GM12874 (cell line): ENCODE results near the gene DHX30.

Experiments used
- TF ChIP-seq, protein P1 (sequence below): IDR thresholded peaks from 2 replicates; pipeline ENCODE4 v1.5.1; 2011; ENCODE audit warnings: low read depth, mild to moderate bottlenecking, control low read depth, low read length, moderate library complexity; ENCODE audit not compliant: insufficient read depth

The DHX30 gene, protein sequence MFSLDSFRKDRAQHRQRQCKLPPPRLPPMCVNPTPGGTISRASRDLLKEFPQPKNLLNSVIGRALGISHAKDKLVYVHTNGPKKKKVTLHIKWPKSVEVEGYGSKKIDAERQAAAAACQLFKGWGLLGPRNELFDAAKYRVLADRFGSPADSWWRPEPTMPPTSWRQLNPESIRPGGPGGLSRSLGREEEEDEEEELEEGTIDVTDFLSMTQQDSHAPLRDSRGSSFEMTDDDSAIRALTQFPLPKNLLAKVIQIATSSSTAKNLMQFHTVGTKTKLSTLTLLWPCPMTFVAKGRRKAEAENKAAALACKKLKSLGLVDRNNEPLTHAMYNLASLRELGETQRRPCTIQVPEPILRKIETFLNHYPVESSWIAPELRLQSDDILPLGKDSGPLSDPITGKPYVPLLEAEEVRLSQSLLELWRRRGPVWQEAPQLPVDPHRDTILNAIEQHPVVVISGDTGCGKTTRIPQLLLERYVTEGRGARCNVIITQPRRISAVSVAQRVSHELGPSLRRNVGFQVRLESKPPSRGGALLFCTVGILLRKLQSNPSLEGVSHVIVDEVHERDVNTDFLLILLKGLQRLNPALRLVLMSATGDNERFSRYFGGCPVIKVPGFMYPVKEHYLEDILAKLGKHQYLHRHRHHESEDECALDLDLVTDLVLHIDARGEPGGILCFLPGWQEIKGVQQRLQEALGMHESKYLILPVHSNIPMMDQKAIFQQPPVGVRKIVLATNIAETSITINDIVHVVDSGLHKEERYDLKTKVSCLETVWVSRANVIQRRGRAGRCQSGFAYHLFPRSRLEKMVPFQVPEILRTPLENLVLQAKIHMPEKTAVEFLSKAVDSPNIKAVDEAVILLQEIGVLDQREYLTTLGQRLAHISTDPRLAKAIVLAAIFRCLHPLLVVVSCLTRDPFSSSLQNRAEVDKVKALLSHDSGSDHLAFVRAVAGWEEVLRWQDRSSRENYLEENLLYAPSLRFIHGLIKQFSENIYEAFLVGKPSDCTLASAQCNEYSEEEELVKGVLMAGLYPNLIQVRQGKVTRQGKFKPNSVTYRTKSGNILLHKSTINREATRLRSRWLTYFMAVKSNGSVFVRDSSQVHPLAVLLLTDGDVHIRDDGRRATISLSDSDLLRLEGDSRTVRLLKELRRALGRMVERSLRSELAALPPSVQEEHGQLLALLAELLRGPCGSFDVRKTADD

DNA sequence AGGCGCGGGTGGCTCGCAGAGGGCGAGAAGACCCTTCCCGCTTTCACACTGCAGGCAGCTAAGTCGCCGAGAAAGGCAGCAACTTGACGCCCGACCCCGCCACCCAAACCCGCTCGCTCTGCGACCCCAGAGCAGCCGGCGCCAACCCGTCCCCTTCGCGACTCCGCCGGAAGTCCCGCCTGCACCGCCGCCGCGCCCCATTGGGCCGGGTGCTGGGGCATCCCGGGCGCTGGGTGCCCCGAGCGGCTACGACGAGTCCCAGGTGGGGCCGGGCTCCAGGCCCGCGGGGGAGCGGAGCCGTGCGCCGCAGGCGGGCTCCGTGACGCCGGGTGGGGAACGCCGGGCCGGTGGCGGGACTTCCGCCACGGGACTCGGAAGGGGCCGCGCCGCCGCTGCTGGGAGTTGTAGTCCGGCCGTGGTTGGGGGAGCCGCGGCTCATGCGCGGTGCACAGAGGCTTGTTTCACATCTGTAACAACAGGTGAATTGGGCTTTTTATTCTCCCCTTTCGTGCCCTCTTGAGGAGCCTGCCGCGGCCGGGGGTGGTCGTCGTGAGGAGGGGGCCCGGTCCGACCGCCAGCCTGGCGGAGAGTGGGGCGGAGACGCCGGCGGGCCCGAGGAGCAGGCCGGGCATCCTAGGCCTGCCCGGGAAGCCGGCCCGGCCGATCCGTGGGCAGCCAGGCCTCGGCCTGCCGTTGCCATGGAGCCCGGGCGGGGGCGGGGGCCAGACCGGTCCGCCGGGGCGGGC lies at the start of gene DHX30:
DHX30 (plus strand) TSS at position 405 of the 746 bp plus-strand sequence. CDS start 7,546 bp downstream, outside the sequence.
- TF ChIP-seq, protein P1, sequence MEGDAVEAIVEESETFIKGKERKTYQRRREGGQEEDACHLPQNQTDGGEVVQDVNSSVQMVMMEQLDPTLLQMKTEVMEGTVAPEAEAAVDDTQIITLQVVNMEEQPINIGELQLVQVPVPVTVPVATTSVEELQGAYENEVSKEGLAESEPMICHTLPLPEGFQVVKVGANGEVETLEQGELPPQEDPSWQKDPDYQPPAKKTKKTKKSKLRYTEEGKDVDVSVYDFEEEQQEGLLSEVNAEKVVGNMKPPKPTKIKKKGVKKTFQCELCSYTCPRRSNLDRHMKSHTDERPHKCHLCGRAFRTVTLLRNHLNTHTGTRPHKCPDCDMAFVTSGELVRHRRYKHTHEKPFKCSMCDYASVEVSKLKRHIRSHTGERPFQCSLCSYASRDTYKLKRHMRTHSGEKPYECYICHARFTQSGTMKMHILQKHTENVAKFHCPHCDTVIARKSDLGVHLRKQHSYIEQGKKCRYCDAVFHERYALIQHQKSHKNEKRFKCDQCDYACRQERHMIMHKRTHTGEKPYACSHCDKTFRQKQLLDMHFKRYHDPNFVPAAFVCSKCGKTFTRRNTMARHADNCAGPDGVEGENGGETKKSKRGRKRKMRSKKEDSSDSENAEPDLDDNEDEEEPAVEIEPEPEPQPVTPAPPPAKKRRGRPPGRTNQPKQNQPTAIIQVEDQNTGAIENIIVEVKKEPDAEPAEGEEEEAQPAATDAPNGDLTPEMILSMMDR: no peak

DNA sequence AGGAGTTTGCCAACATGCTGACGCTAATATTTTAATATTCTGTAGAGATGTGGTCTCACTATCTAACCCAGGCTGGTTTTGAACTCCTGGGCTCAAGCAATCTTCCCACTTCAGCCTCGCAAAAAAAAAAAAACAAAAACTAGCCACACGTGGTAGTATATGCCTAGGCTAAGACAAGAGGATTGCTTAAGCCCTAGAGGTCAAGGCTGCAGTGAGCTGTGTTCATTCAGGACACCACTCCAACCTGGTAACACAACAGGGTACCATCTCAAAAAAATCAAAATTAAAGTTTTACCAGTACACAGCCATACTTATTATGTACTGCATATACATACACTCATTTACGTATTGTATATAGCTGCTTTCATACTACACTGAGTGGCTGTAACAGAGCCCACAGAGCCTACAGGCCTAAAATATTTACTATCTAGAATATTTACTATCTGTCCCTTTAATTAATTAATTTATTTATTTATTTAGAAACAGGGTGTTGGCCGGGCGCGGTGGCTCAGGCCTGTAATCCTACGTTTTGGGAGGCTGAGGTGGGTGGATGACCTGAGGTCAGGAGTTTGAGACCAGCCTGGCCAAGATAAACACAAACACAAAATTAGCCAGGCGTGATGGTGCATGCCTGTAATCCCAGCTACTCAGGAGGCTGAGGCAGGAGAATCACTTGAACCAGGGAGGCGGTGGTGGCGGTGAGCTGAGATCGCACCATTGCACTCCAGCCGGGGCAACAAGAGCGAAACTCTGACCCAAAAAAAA lies 44.5 kb upstream of the DHX30 start:
- TF ChIP-seq, protein P1: no peak

DNA sequence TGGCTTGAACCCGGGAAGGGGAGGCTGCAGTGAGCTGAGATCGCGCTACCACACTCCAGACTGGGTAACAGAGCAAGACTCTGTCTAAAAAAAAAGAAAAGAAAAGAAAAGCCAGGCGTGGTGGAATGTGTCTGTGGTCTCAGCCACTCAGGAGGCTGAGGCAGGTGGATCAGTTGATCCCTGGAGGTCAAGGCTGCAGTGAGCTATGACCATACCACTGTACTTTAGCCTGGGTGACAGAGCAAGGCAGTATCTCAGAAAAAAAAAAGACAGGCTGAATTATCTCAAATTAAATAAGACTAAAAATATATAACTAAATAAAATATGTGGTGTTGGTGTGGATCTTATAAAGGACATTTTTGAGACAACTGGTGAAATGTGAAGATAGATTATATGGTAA lies 41.9 kb upstream of the DHX30 start:
- TF ChIP-seq, protein P1: no peak

DNA sequence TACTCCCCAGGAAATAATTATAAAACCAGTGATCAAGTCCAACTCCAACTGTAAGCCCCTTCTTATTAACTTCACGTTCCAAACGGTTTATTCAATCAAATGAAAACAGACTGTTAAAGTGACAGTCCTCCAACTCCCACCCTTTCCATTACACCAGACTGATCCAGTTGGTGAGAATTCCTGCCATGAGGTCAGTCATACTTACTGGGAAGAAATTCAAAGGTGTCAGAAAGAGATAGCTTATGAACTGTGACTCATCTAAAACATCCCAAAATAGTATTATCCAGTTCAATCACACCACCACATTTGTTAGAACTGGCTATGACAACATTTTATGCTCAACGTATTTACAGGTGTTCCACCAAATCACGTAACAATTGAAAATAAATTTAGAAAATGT lies 40.7 kb upstream of the DHX30 start:
- TF ChIP-seq, protein P1: no peak

DNA sequence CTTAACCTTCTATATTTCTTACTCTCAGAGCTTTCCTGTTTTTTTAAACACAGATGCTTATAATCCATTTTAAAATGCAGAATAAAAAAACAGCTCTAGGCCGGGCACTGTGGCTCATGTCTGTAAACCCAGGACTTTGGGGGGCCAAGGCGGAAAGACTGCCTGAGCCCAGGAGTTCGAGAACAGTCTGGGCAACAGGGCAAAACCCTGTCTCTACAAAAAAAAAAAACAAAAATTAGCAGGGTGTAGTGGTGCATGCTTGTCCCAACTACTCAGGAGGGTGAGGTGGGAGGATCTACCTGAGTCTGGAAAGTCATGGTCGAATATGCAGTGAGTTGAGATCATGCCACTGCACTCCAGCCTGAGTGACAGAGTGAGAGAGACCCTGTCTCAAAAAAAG lies 36.8 kb upstream of the DHX30 start:
- TF ChIP-seq, protein P1: no peak

DNA sequence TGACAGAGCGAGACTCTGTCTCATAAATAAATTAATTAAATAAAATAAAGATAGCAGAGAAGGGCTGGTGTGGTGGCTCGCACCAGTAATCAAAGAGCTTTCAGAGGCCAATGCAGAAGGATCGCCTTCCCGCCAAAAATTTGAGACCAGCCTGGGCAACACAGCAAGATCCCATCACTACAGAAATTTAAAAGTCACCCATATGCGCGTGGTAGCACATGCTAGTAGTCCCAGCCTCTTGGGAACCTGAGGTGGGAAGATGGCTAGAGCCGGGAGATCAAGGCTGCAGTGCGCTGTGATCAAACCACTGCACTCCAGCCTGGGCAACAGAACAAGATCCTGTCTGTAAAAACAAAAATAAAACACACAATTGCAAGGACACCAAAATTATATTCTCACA lies 30.9 kb upstream of the DHX30 start:
- TF ChIP-seq, protein P1: no peak
